GM10248 (cell line): ENCODE data around the gene SNRNP27.
"Not testable (repeated sequence)": the region's sequence is repeated elsewhere in the genome, so short reads cannot be mapped to it uniquely, and the experiment has no call there.

ENCODE experiments used
- CTCF ChIA-PET: fragments of 300-600 bp; sonication (Branson Sonifier 250); formaldehyde crosslinking; extraction: SDS; loops from one replicate; lab custom pipeline; 2021; ENCODE audit warnings: antibody characterized with exemption; lab: Yijun Ruan, JAX
- POLR2A ChIA-PET: fragments of 350-650 bp; sonication (Branson Sonifier 250); formaldehyde crosslinking; extraction: SDS; loops from one replicate; lab custom pipeline; 2020; ENCODE audit warnings: antibody characterized with exemption; lab: Yijun Ruan, JAX
- DNase-seq: peaks from one replicate; pipeline ENCODE4 v3.0.0; 2012; ENCODE audit errors: extremely low spot score
- TF ChIP-seq, protein P1 (sequence below): IDR thresholded peaks from 2 replicates; pipeline ENCODE4 v1.5.1; 2012; ENCODE audit warnings: mild to moderate bottlenecking, low read depth; ENCODE audit errors: extremely low read depth, missing control alignments, control extremely low read depth

SNRNP27 gene

DNA sequence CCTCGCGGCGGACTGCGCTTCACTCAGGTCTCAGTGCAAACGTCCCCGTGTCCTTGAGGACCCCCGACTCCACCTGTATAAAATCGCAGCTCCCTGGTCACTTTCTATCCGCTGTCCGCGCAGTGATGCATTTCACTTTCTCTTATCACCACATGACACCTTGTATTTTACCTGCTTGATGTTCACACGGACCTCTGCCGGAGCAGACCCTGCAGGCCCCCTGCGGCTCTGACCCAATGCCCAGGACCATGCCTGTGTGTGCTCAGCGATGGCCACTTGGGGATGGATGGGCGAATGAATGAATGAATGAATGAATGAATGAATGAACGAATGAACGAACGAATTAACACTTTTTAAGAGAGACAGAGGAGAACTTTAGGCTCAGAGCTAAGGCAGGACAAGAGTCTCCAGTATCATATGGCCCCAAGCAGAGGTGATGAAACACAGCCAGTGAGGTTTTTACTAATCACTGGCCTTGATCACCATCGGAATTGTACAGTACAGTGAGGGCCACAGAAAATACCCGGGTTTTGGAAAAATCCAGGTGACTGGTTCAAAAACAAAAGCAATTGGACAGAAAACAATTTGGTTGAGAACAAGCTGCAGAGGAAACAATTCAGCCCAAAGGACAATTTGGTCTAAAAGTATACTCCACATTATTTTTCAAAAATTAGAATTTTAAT, 55.3 kb downstream of the SNRNP27 start:
- TF ChIP-seq, protein P1, sequence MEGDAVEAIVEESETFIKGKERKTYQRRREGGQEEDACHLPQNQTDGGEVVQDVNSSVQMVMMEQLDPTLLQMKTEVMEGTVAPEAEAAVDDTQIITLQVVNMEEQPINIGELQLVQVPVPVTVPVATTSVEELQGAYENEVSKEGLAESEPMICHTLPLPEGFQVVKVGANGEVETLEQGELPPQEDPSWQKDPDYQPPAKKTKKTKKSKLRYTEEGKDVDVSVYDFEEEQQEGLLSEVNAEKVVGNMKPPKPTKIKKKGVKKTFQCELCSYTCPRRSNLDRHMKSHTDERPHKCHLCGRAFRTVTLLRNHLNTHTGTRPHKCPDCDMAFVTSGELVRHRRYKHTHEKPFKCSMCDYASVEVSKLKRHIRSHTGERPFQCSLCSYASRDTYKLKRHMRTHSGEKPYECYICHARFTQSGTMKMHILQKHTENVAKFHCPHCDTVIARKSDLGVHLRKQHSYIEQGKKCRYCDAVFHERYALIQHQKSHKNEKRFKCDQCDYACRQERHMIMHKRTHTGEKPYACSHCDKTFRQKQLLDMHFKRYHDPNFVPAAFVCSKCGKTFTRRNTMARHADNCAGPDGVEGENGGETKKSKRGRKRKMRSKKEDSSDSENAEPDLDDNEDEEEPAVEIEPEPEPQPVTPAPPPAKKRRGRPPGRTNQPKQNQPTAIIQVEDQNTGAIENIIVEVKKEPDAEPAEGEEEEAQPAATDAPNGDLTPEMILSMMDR: no peak
- DNase-seq: no peak
- CTCF ChIA-PET: interaction anchor here (1.9 kb wide), 1 partner anchor 11 kb away, joined by 5 read pairs; no protein-coding TSS in a partner anchor
- POLR2A ChIA-PET: no interaction called here

- TF ChIP-seq, protein P1: no peak
- ChIA-PET CTCF (no interaction called here), POLR2A (no interaction called here)
- DNase-seq: no peak
Observed at GRCh38 chr2:69950241-69950640, 56.5 kb downstream of the SNRNP27 start.

DNA sequence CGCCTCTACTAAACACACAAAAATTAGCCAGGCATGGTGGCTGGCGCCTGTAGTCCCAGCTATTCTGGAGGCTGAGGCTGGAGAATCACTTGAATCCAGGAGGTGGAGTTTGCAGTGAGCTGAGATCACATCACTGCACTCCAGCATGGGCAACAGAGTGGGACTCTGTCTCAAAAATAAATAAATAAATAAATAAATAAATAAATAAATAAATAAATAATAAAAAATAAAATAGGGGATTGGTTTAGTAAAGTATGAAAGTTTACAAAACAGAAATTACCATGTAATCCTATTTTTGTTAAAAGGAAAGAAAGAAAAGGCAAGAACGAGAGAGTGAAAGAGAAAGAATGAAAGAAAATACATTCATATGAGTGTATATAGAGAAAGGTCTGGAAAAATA, 56.9 kb downstream of the SNRNP27 start:
- CTCF ChIA-PET, POLR2A ChIA-PET: not testable (repeated sequence)

DNA sequence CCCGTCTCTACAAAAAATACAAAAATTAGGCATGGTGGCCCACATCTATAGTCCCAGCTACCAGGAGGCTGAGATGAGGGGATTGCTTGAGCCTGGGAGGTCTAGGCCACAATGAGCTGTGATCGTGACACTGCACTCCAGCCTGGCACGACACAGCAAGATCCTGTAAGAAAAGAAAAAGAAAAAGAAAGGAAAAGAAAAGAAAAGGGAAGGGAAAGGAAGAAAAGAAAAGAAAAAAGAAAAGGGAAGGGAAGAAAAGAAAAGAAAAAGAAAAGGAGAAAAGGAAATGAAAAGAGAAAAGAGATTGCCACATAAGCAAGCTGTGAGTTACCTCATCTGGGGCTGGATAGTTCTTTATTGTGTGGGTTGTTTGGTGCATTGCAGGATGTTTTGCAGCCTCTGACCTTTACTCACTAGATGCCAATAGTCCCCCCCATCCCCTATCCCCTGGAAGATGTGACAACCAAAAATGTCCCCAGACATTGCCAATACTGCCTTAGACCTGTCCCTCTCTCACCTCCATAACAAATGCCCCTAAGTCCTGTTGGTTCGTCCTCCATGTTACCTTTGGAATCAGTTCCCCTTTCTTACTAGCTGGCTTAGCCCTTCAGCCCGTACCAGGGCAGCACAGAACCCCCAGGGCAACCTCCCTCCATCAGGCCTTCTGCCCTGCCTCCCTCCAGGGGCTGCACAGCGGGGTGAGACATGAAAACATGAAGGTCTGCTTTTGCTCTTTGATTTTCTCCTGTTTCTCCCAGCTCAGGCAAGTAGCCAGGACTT, 58.8 kb downstream of the SNRNP27 start:
- POLR2A ChIA-PET: no interaction called here
- TF ChIP-seq, protein P1: no peak
- no peak for DNase-seq
- CTCF ChIA-PET: interaction anchor here (1.2 to 1.3 kb wide), 2 partner anchors 11 to 227 kb away, joined by 4 to 5 read pairs; no protein-coding TSS in a partner anchor

More for the DNA sequence above, 56.9 kb downstream of the SNRNP27 start:
- DNase-seq: not testable (repeated sequence)

DNA sequence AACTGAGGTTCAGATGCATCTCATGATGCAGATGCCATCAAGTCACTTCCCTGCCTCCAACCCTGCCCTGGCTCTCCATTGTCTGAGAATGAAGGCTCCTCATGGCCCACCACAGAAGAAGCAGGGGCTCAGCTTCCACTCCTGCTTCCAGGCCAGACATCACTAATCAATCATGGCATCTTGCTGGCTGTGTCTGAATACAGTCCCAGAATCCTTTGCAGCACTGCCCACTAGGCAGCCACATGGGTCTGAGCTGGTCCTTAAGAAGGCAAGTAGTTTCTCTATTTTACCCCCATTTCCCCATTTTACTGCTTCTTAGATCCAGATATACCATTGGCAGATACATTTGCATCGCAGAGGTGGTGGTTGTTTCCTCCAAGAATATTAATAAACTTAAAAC, 60.3 kb downstream of the SNRNP27 start:
- POLR2A ChIA-PET: no interaction called here
- CTCF ChIA-PET: interaction anchor here (1.2 to 1.3 kb wide), 2 partner anchors 10 to 254 kb away, joined by 3 read pairs; no protein-coding TSS in a partner anchor
- TF ChIP-seq, protein P1: no peak

More for the DNA sequence above, 60.3 kb downstream of the SNRNP27 start:
- DNase-seq: no peak
